Smooth muscle cell (in vitro differentiated cells): ENCODE measurements around the gene ITGB1. TPM values are rescaled to one million over a fixed set of nuclear protein-coding genes. Genes with fewer than 3 reads are reported as not detected.

ENCODE experiments used
- DNase-seq: peaks from one replicate; lab custom pipeline; 2025; ENCODE audit not compliant: unreplicated experiment; lab: John Stamatoyannopoulos, UW
- H2AFZ ChIP-seq: fragments of 200-600 bp; sonication (generic); 2 replicates; pipeline ENCODE4 v1.6.0; 2016; ENCODE audit warnings: antibody characterized with exemption, low read depth, mild to moderate bottlenecking
- H3F3A ChIP-seq: fragments of 200-600 bp; sonication (generic); 2 replicates; pipeline ENCODE4 v1.6.0; 2017; ENCODE audit warnings: antibody characterized with exemption, low read depth
- H3K27ac ChIP-seq: fragments of 200-600 bp; sonication (generic); 2 replicates; pipeline ENCODE4 v1.5.1; 2016; ENCODE audit warnings: low read depth, mild to moderate bottlenecking
- H3K27me3 ChIP-seq: fragments of 200-600 bp; sonication (generic); 2 replicates; pipeline ENCODE4 v1.6.1; 2016; ENCODE audit warnings: low read depth, mild to moderate bottlenecking
- H3K36me3 ChIP-seq: fragments of 200-600 bp; sonication (generic); 2 replicates; pipeline ENCODE4 v1.5.1; 2016; ENCODE audit warnings: low read depth
- H3K4me1 ChIP-seq: fragments of 200-600 bp; sonication (generic); 2 replicates; pipeline ENCODE4 v1.5.1; 2016; ENCODE audit warnings: low read depth
- H3K4me2 ChIP-seq: fragments of 200-600 bp; sonication (generic); 2 replicates; pipeline ENCODE4 v1.6.0; 2016; ENCODE audit warnings: mild to moderate bottlenecking
- H3K4me3 ChIP-seq: fragments of 200-600 bp; sonication (generic); 2 replicates; pipeline ENCODE4 v1.5.1; 2016; ENCODE audit warnings: mild to moderate bottlenecking
- H3K79me2 ChIP-seq: fragments of 200-600 bp; sonication (generic); 2 replicates; pipeline ENCODE4 v1.6.0; 2016; ENCODE audit warnings: low read depth, mild to moderate bottlenecking
- H3K9ac ChIP-seq: fragments of 200-600 bp; sonication (generic); 2 replicates; pipeline ENCODE4 v1.6.0; 2016; ENCODE audit warnings: low read depth
- H3K9me3 ChIP-seq: fragments of 200-600 bp; sonication (generic); replicated peaks from 2 replicates; pipeline ENCODE4 v1.5.1; 2016; ENCODE audit warnings: low read depth
- H4K20me1 ChIP-seq: fragments of 200-600 bp; sonication (generic); 2 replicates; pipeline ENCODE4 v1.6.0; 2016; ENCODE audit warnings: low read depth
- WGBS: methylation state at CpG from one replicate; pipeline ENCODE4 v1.1.7; 2016; ENCODE audit warnings: low lambda C conversion rate; 5-methylcytosine and 5-hydroxymethylcytosine counted together
- polyA plus RNA-seq: library from polyadenylated mRNA; unstranded; fragments of >200 nt; fragmentation: Nextera tagmentation; extraction: Ambion mirVana; gene quantifications from 2 replicates; pipeline ENCODE4 v1.2.1, GENCODE V29; 2016
- total RNA-seq: library from RNA; depleted of rRNA; stranded (reverse); fragments of >200 nt; gene quantifications from 2 replicates; pipeline ENCODE4 v1.2.3, GENCODE V29; 2014
- TF ChIP-seq, protein P1 (sequence below): fragments of 200-600 bp; sonication (generic); IDR thresholded peaks from 2 replicates; pipeline ENCODE4 v1.5.1; 2017; ENCODE audit warnings: borderline replicate concordance, mild to moderate bottlenecking, antibody characterized with exemption; ENCODE audit not compliant: insufficient read depth, poor library complexity, severe bottlenecking

The ITGB1 gene
- total and polyA plus RNA-seq, 2 experiments from 2014 or later: 859 to 2,267 TPM

DNA sequence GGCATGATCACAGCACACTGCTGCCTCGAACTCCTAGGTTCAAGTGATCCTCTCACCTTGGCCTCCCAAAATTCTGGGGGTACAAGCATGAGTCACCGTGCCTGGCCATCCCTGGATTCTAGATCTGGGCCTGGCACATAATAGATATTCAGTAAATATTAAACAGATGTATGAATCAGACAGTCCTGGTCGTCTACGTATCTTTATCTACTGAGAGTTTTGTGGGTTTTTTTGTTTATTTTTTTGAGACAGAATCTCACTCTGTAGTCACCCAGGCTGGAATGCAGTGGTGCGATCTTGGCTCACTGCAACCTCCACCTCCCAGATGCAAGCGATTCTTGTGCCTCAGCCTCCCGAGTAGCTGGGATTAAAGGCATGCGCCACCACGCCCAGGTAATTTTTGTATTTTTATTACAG, 24.3 kb upstream of the ITGB1 start:
- no peak for DNase-seq
- no peaks in the 10 kb centered on the region for H4K20me1 ChIP-seq
- no peaks in the 10 kb centered on the region for H3K36me3 ChIP-seq
- 24% methylated on average over 9 of the region's 9 CpGs for WGBS
- peak overlapping the region; percentile 87 for H3K4me2 ChIP-seq
- no peaks in the 10 kb centered on the region for H3K9me3 ChIP-seq
- no peaks in the 10 kb centered on the region for H3K79me2 ChIP-seq
- H3F3A ChIP-seq: peaks cover 38% of the 10 kb centered on the region
- no peaks in the 10 kb centered on the region for H3K27me3 ChIP-seq
- peak overlapping the region; percentile 2 for H3K4me3 ChIP-seq
- H3K9ac ChIP-seq: peak overlapping the region; percentile 97
- no peak overlapping the region for H2AFZ ChIP-seq
- H3K4me1 ChIP-seq: peaks cover 40% of the 10 kb centered on the region
- TF ChIP-seq, protein P1, sequence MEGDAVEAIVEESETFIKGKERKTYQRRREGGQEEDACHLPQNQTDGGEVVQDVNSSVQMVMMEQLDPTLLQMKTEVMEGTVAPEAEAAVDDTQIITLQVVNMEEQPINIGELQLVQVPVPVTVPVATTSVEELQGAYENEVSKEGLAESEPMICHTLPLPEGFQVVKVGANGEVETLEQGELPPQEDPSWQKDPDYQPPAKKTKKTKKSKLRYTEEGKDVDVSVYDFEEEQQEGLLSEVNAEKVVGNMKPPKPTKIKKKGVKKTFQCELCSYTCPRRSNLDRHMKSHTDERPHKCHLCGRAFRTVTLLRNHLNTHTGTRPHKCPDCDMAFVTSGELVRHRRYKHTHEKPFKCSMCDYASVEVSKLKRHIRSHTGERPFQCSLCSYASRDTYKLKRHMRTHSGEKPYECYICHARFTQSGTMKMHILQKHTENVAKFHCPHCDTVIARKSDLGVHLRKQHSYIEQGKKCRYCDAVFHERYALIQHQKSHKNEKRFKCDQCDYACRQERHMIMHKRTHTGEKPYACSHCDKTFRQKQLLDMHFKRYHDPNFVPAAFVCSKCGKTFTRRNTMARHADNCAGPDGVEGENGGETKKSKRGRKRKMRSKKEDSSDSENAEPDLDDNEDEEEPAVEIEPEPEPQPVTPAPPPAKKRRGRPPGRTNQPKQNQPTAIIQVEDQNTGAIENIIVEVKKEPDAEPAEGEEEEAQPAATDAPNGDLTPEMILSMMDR: no peak
- H3K27ac ChIP-seq: peak overlapping the region; percentile 100

DNA sequence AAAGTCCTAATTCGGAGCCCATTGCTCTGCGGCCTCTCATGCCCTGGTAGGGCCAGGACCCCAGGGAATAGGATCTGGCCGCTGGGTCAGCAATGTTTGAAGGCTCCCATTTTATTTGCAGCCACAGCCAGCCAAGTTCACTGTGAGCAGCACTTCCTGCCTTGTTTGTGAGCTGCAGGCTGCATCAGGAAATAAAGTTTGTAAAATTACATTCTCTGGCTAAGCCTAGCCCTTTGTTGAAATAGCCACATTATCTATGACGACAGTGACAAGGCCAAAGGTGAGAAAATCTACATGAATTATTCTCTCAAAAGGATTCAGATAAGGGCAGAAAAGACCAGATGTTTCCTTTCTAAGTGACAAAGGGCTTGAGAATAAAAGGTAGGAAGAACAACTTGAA, 23.7 kb upstream of the ITGB1 start:
- peaks cover 40% of the 10 kb centered on the region for H3K4me1 ChIP-seq
- H3K27me3 ChIP-seq: no peaks in the 10 kb centered on the region
- no peaks in the 10 kb centered on the region for H3K36me3 ChIP-seq
- peaks cover 38% of the 10 kb centered on the region for H3F3A ChIP-seq
- TF ChIP-seq, protein P1: no peak
- peak overlapping the region; percentile 100 for H3K27ac ChIP-seq
- H2AFZ ChIP-seq: no peak overlapping the region
- H4K20me1 ChIP-seq: no peaks in the 10 kb centered on the region
- peak overlapping the region; percentile 97 for H3K9ac ChIP-seq
- H3K79me2 ChIP-seq: no peaks in the 10 kb centered on the region
- H3K4me3 ChIP-seq: no peak overlapping the region
- no peak for DNase-seq
- 46% methylated on average over 4 of the region's 4 CpGs for WGBS
- no peaks in the 10 kb centered on the region for H3K9me3 ChIP-seq
- H3K4me2 ChIP-seq: peak overlapping the region; percentile 87

DNA sequence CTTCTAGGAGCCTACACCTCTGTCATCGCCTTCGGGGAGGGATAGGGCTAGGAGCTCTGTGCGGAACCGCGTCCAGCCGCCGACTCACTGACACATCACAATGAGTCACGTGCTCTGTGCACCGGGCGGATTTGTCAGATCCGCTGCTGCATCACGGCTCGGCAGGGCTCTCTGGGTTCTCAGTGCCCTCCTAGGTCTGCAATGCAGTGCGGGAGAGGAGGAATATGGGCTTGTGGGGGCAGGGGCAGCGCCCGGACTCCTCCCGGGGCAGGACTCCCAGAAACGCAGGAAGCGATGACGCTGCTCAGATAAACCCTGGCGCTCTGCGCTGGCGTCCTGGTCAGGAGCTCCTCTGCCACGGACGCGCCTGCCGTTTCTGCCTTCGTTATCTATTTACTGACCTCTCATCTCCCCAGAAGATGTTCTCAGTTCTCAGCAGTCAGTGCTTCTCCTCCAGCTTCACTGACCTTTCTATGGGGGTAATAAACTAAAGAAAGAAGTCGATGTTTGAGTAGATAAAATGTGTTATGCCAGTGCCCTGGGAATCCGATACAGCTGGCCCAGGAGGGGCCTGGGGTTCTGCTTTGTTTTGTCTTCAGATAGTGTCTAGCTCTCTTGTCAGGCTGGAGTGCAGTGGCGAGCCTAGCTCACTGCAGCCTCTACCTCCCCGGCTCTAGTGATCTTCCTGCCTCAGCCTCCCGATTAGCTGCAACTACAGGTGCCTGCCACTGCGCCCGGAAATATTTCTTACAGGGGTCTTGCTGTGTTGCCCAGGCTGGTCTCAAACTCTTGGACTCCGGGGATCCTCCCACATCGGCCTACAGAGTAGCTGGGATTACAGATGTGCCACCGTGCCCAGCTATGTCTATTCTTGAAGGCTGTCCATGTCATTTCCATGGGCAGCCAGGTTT, 22.8 kb upstream of the ITGB1 start:
- Histone ChIP-seq H3K27ac (peak overlapping the region; percentile 100), H4K20me1 (no peaks in the 10 kb centered on the region), H3K4me3 (peak overlapping the region; percentile 49), H3K9me3 (no peaks in the 10 kb centered on the region), H3K4me1 (peaks cover 36% of the 10 kb centered on the region), H3F3A (peaks cover 34% of the 10 kb centered on the region), H2AFZ (no peak overlapping the region), H3K9ac (peak overlapping the region; percentile 97), H3K4me2 (peak overlapping the region; percentile 87), H3K79me2 (no peaks in the 10 kb centered on the region), H3K36me3 (no peaks in the 10 kb centered on the region), H3K27me3 (no peaks in the 10 kb centered on the region)
- peak; percentile 77 for DNase-seq
- 15% methylated on average over 38 of the region's 38 CpGs for WGBS
- TF ChIP-seq, protein P1: no peak
